GM21825 (cell line): ENCODE measurements around the gene NEMP1.

Source experiments
- ATAC-seq: cut with Tn5 transposase; IDR thresholded peaks from one replicate; pipeline ENCODE4 v1.9.1; 2021; ENCODE audit warnings: mild to moderate bottlenecking, moderate library complexity; ENCODE audit not compliant: unreplicated experiment

The NEMP1 gene

DNA sequence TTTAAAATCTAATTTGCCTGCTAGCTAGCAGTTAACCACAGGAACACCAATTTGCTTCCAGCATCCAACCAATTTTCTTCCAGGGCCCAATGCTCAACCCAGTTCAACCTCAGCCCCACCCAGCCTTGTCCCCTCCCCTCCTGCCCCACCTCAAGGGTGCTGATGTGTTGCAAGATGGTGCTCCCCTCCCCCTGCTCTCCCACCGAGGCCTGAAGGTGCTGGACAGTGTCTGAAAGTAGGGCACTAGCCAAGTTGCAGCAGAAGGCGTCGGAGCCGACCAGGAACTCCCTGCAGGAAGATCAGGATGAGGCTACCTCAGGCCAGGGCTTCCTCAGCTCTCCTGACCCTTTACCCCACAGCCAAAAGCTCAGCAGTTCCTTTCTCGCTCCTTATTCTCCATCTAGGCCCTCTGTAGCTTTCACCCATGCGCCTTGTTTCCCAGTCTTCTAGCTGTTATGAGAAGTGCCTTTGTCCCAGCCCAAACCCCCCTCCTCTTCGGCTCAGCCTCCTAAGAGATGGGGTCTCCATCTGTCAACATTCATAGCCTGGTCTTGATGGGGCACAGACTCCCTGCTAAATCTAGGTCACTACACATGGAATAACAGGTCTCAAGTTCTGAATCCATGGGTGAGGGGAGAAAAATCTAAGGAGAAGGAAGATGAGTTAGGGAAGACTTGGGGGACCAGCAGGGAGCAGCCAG, 29.0 kb upstream of the NEMP1 start:
- no peak for ATAC-seq

DNA sequence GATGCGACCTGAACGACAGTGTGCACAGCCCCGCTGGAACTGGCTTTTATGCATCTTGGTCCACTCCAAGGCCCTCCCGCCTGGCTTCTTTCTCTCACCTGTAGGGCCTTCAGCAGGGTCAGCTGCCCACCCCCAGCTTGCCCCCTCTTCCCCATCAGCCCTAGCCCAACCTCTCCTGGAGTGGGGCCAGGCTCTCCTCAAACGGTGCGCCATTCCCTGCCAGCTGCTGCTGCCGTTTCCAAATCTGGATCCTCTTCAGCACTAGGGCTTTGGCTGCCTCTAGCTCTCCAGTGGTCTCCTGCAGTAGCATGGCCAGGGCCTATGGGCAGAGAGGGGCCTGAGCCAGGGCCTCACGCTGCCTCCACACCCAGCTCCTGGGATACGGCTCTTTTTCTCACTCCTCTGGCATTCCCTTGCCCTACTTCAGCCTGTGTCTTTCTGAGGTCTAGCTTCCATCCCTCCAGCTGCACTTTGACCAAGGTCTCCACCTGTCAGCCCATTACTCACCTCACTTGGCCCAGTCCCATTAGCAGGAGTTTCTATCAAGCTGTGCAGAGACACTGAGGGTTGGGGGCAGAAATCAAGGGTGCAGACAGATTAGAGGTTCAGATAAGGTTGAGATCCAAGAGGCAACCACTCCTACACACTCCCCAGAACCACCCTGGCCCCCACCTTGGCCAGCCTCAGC, 27.6 kb upstream of the NEMP1 start:
- ATAC-seq: no peak

DNA sequence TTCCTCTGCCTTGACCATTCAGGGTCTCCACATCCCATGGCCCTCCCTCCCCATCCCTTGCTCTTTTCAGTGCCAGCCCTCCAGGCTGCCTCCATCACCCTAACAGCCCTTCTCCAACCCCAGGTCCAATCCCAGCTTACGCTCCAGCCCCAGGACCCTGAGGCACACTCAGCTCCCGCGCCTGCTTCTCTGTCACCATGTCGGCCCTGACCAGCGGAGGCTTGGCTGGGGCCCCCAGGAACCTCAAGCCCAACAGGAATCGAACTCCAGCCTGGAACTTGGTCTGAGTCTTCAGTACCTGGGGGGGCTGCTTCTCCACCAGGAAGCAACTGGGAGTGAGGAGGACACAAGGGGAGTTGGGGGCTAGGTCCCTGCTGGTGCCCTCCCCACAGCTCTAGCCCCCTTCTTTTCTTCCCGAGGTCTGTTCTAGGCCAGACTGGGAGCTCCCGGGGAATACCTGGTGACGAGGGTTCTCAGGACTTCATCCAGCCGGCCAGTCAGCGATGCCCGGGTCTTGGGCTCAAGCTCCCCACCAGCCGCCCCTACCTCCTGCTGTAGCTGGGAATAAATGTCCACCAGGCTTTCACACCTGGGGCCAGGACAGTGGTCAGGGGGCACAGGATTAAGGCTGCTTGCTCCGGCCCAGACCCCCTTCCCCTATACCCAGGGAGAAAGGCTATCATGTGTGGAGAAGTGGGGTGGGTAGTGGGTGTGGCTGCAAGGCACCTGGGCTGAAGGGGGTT, 26.6 kb upstream of the NEMP1 start:
- no peak for ATAC-seq

DNA sequence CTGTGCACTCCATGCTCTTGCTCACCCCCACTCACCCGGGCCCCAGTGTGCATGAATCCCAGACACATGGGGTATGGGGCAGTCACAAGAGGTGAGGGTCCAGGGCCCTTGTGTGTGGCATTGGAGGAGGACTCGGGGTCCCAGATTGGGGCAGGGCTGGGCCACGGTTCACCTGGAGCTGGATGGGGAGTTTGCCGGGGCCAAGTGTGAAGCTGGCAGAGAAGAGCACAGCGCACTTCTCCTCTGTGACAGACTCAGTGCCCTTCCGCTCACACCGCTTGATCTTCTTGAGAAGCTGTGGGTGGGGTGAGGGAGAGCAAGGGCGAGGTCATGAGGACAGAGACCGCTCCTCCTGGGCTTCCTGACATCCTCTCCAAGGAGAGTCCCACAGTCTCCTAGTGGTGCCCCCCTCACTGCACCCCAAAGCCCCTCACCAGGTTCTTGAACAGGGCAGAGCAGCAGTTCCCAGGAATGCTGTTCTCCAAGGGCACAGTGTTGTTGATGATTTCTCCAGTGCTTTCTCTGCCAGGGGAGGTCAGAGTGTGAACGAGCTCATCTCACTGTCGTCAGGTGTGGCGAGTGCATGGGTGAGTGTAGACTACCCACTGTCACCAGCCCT, 25.8 kb upstream of the NEMP1 start:
- ATAC-seq: no peak

DNA sequence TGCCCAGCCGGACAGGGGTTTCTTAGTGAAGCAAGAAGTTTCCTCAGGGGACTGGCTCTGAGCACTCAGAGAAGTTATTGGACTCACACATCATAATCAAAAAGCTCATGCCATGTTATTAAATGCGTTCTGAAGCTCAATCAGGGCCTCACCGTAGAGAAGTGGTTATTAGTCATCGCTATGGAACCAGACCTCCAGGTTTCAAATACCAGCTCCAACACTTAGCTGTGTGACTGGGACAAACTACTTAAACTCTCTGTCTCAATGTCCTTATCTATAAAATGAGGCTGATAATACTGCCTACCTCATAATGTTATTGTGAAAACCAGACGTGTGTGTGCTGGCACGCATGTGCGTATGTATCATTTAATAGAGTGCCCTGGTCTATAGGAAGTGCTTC, 25.3 kb upstream of the NEMP1 start:
- no peak for ATAC-seq

DNA sequence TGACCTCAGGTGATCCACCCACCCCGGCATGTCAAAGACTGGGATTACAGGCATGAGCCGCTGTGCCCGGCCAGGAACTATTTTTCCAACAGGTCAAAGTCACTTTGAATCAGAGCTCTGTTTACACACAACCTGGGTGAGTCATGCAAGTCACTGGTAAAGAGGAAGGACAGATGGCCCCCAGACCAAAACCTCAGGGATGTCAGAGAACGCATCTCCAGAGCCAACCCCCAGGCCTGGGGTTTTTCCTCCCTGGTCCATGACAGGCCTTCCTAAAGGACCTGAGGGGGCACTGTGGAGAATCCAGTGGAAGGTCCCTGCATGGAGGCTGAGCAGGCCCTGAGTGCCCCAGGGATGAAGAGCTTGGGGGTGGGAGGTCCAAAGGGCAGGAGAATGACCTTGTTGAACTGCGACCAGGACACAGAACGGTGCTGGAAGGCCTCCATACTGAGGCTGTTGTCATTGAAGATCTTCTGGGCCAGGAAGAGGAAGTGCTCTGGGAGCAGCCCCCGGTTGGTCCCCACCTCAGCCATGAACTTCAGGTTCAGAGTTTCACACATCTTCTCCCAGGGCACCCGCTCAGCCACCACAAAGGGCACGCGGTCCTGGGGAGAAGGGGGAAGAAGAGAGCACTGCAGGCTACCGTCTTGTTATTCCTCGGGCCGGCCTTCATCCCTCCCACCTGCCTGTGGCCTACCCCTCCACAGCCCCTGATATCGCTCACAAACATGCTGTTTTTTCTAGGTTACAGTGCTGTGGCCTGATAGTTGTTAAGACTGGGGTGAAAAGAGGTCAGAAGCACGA, 23.5 kb upstream of the NEMP1 start:
- ATAC-seq: no peak

DNA sequence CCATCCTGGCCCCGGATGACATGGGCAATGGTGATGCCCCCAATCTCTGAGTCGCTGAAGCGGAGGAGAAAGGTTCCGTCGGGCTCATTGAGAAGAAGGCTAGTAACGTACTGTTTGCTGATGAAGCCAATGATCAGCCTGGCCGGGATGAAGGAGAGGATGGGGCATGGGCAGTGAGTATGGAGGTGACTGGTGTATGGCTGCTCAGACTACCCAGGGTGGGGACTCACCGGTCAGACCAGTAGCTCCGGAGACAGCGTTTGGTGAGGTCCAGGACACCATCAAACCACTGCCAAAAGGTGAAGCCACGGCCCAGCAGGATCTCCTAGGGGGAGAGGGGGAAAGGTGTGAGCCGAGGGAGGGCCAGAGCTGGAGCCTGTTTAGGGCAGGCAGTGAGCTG, 21.2 kb upstream of the NEMP1 start:
- ATAC-seq: no peak

DNA sequence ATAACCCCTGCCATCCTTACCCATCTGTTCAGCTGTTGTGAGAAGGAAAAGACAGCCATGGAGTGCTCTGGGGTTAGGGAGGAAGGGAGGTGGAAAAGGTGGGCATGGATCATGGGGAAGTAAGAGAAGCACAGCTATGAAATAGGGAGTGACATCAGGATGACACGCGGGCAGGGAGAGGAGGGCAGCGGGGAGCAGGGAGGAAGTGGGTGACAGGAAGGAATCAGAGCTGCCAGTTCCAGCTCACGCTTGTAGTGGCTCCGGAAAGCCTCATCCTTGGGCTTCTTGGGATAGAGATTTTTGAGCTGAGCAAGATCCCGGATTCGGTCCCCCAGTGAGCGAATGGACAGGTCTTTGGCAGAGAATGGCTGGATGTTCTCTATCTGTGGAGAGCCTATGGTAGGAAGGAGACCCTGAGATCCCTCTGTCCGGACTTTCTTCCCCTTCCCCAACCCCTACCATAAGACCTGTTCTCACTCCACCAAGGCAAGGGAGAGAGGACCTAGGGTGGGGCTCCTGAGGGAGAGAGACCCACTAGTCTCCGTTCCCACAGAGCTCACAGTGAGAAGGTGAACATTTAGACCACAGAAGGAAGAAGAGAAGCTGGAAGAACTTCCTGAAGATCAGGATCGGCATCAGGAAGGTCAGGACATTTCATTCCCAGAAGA, 20.6 kb upstream of the NEMP1 start:
- no peak for ATAC-seq

DNA sequence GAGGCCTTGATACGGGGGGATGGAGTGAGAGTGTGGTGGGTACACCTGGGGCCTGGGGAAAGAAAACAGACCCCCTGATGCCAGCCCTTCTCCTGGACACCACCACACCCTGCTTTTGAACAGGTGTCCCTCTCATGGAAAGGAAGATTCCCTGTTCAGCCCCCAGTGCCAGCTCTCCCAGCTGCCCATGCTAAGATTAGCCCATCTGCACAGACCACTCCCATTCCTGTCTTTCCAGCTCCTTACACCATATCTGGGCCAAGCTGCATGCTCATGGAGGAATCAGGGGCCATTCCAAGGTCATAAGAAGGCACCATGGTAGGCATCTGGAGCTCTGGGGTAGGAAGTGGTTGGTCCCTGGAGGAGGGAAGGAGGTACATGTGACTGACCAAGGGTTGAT, 20.0 kb upstream of the NEMP1 start:
- ATAC-seq: no peak

DNA sequence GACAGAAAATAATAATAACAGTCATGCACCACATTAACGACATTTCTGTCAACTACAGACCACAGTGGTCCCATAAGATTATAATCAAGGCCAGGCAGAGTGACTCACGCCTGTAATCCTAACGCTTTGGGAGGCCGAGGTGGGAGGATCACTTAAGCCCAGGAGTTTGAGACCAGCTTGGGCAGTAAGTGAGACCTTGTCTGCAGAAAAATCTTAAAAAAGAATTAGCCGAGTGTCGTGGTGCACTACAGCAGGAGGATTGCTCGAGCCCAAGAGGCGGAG, 18.9 kb upstream of the NEMP1 start:
- no peak for ATAC-seq

DNA sequence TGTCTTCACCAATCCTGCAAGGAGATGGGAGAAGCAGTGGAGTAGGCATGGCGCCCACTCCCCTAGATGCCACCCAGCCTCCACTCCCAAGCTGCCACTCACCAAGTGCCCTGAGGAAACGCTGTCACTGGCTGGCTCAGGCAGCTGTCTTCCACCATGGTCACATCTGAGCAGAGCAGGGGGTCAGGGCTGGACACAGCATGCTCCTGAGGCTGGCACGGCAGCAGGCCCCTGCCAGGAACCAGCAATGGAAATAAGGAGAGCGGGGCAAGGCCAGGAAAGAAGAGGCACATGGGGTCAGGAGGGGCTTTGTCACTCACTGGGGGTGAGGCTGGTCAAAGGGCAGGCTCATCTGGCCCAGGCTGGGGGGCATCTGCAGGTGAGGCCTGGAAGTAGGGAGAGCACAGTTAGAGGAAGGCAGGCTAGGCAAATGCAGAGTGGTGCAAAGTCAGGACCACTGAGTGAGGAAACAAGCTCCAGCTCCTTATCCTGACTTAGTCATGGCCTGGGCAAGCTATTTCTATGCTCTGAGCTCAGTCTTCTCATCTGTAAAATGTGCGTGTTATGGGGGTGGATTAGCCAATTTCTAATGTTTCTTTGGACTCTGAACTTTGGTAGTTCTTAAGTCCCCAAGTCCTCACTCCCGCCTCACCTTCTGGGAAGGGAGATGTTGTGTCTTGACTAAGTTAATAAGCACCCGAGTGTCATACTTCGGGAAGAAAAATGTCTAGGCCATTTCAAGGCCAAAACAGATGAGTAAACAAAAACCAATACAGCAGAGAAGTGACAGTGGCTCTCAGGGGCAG, 18.4 kb upstream of the NEMP1 start:
- no peak for ATAC-seq

DNA sequence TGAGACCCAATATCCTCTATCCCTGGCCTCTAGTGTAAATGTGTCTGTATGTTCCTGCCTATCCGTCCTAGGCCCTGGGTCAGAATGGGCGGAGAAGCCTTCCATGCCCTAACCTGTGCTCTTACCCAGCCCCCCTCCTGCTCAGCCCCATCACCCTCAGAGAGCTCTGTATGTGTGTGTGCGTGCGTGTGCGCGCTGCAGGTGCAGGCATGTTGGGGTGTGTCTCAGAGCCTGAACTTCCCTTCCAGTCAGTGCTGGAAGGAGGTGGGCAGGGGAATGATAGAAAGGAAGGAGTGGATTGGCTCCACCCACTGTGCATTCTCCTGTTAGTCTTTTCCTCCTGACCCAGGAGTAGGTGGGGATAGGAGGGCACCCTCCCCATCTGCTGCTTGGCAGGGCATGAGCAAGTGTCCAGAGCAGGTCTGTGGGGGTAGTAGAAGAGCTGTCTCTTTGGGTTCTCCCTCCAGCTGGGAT, 17.5 kb upstream of the NEMP1 start:
- no peak for ATAC-seq

DNA sequence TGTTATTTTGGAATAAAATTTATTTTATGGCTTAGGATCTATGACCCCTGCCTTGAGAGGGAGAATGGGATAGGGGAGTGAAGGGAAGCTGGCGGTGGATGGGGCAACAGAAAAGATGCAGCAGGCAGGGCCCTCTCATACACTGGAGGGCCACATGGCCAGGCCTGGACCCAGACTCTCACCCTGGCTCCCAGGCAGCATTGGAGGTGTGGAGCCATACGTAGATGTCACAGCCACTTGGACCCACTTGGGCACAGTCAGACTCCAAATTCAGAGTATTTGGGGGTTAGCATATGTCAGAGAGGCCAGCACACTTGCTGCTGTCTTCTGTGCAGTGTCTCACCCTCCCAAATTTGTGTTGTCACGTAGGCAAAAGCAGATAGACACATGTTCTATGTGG, 16.8 kb upstream of the NEMP1 start:
- ATAC-seq: no peak

DNA sequence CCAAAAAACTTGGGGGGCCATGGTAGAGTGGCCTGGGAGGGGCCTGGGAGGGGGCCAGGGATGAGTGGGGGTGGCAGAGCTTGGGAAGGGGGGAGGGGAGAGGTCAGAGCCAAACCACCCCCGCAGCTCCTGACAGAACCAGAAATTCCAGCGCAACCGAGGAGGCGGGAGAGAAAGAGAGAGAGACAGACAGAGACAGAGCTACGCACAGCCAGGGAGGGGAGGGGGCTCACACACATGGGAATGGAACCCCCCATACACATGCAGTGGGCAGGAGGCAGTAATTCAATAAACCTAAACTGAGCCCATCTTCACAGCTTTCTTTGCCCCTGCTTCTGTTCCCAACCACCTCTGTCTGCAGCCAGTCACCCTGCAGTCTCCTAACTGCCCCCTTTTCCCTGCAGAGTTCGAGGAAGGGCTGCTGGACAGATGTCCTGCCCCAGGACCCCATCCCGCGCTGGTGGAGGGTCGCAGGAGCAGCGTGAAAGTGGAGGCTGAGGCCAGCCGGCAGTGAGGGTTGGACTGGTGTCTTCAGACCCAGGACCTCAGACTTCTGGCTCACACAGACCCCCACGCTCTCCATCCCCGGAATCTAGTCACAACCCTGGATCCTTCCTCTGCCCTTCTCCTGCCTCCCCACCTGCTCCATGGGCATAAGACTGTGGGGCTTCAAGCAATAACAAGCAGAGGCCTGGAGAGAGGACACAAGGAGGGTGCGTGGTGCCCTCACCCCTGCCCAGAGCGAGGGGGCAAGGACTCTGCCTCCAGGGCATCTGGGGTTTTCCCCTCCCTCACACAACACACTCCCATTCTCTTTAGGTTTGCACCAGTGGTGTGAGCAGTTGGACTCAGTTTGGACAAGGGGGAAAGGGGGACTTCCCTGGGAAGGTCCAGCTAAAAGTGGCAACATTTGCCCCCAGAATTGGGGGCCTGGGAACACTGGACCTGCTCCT, 15.9 kb upstream of the NEMP1 start:
- no peak for ATAC-seq

DNA sequence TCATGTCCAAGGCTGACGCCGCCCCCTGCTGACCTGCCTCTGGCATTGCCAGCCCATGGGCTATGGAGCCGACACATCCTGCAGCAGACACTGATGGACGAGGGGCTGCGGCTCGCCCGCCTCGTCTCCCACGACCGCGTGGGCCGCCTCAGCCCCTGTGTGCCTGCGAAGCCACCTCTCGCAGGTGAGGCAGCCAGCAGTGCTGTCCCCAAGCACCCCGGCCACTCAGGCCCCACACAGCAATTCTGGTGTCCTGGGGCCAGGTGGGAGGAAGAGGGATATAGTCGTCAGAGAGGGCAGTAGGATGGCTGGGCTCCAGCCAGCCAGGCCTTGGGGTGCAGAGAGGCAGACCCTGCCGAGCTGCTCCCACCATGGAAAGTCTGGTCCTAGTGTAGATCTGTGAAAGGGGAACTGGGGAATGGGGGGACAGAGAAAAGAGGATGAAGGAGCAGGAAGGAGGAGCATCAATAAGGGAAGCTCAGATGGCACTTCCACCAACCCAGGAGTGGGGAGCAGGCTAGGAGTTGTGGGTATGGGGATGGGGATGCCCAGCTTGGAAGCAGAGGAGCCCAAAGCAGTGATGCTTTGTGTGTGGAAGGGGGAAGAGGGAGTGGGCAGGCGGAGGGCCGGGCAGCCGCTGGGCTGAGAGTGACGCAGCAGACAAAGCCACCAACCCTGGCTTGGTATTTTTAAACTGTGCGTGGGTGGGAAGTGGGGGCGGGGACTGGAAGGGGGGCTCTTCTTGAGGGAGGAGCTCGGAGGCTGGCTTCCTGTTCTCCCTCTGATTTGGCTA, 15.0 kb upstream of the NEMP1 start:
- ATAC-seq: no peak

DNA sequence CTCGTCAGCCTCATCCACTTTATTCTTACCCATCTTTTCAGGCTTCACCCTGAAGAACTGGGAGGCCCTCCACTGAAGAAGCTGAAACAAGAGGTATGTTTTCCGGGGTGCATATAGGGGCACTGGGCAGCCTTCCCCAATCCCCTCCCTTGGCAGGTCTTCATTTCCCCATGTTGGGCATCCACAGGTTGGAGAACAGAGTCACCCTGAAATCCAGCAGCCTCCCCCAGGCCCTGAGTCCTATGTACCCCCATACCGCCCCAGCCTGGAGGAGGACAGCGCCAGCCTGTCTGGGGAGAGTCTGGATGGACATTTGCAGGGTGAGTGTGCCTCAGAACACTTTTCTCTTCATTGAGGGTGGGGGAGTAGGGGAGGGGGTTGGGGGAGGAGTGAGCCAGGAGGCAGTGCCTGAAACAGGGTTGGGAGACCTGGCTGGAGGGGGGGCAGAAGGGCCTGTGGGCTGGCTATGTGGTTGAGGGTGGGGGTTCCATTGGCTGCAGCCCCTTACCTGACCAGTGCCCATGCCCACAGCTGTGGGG, 14.4 kb upstream of the NEMP1 start:
- ATAC-seq: no peak

DNA sequence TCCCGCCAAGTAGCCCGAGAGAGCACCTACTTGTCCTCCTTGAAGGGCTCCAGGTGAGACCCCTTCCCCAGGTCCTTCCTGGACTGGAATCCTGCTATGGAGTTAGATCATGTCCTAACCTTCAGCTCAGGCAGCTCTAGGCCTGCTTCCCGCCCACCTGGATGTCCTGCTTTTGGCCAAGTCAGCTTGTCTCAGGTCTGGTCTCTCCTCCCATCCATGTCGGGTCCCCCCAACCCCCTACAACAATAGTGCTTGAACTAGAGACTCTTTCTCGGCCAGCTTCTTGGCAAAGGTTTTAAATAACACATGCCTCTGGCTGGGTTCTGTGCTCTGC, 13.9 kb upstream of the NEMP1 start:
- no peak for ATAC-seq
